Lower leg skin (tissue), 4 donors: ENCODE data around the gene CUL7. TPM values are rescaled to one million over a fixed set of nuclear protein-coding genes. Genes with fewer than 3 reads are reported as not detected.
"Not testable (repeated sequence)": the region's sequence is repeated elsewhere in the genome, so short reads cannot be mapped to it uniquely, and the experiment has no call there.

ENCODE experiments used
- DNase-seq, 2 donors: peaks; one replicate each; pipeline ENCODE4 v3.0.0-alpha.2; 2019; ENCODE audit warnings: low spot score in 2 of 2
- H3K4me3 ChIP-seq: fragments of 200-600 bp; sonication (generic); 2 replicates; pipeline ENCODE4 v1.5.1; 2017; ENCODE audit warnings: mild to moderate bottlenecking, low read depth; ENCODE audit not compliant: poor library complexity, severe bottlenecking
- POLR2A ChIP-seq, 2 donors: fragments of 450-650 bp; IDR thresholded peaks; one replicate each; pipeline ENCODE4 v1.6.1; 2016 to 2017; ENCODE audit warnings: antibody characterized with exemption in 2 of 2, mild to moderate bottlenecking in 1 of 2, moderate library complexity in 1 of 2
- WGBS, 2 donors: methylation state at CpG; one replicate each; pipeline ENCODE4 v1.1.5; 2018; 5-methylcytosine and 5-hydroxymethylcytosine counted together
- intact Hi-C: fragments of 100-400 bp; cut with DNase I; formaldehyde crosslinking; loops from one replicate; pipeline ENCODE4 v1.15.0; 2023; ENCODE audit warnings: low total_unique reads
- total RNA-seq, 4 donors: library from RNA; depleted of rRNA; stranded (reverse); fragments of >200 nt; gene quantifications; one replicate each; pipeline ENCODE4 v1.1.0, GENCODE V29; 2016
- TF ChIP-seq, protein P1 (sequence below), 3 donors: fragments of 450-650 bp; IDR thresholded peaks; one replicate each; pipeline ENCODE4 v1.5.1; 2016; ENCODE audit warnings: antibody characterized with exemption in 3 of 3, mild to moderate bottlenecking in 3 of 3, moderate library complexity in 2 of 3

CUL7 gene
- total RNA-seq, 4 donors from 2014 or later, result 11.8 to 18.2 (median 13.6) TPM

DNA sequence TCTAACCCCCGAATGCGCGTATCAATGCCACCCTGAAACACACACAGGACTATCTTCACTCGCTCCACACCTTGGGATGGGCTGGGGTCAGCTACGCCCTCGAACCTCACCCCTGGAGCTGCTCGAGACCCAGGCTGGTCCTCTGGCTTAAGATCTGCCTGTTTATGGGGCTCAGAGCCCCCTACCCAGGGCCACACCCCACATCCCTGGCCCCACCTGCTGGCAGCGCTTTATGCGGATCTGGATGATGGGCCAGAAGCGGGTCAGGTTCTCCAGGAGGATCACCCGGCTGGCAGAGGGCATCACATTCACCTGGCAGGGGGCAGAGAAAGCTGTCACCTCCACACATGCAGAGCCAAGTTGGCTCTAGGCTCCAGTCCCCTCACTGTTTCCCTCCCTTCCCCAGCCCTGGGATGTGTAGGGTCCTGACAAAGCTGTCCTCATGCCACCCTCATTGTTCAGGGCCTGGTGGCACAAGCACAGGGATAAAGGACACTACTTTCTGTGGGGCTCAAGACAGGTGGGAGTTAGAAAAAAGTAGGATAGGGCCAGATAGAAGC lies 8.2 kb downstream of the CUL7 start:
- no peak for DNase-seq
- intact Hi-C loops, result no loop called here

GRCh38 chr6:43043310-43043709 lies 10.3 kb downstream of the CUL7 start:
- TF ChIP-seq, protein P1, sequence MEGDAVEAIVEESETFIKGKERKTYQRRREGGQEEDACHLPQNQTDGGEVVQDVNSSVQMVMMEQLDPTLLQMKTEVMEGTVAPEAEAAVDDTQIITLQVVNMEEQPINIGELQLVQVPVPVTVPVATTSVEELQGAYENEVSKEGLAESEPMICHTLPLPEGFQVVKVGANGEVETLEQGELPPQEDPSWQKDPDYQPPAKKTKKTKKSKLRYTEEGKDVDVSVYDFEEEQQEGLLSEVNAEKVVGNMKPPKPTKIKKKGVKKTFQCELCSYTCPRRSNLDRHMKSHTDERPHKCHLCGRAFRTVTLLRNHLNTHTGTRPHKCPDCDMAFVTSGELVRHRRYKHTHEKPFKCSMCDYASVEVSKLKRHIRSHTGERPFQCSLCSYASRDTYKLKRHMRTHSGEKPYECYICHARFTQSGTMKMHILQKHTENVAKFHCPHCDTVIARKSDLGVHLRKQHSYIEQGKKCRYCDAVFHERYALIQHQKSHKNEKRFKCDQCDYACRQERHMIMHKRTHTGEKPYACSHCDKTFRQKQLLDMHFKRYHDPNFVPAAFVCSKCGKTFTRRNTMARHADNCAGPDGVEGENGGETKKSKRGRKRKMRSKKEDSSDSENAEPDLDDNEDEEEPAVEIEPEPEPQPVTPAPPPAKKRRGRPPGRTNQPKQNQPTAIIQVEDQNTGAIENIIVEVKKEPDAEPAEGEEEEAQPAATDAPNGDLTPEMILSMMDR (IDR thresholded peaks at IDR 0.05), result no peak
- no peak for TF ChIP-seq POLR2A (IDR thresholded peaks at IDR 0.05)
- intact Hi-C loops, result no loop called here
- no peak for DNase-seq
- WGBS, 2 donors, result 92 to 94% methylated on average over 9 of the region's 9 CpGs
- no peak overlapping the region for H3K4me3 ChIP-seq

More for the DNA sequence above, 8.2 kb downstream of the CUL7 start:
- no peak for TF ChIP-seq POLR2A (IDR thresholded peaks at IDR 0.05)
- TF ChIP-seq, protein P1 (IDR thresholded peaks at IDR 0.05), result no peak
- 89% methylated on average over 11 of the region's 11 CpGs for WGBS, 2 donors
- H3K4me3 ChIP-seq, result no peak overlapping the region

GRCh38 chr6:43041475-43041874 lies 12.2 kb downstream of the CUL7 start:
- 92 to 96% methylated on average over 8 of the region's 8 CpGs for WGBS, 2 donors
- H3K4me3 ChIP-seq, DNase-seq, intact Hi-C loops: not testable (repeated sequence)

DNA sequence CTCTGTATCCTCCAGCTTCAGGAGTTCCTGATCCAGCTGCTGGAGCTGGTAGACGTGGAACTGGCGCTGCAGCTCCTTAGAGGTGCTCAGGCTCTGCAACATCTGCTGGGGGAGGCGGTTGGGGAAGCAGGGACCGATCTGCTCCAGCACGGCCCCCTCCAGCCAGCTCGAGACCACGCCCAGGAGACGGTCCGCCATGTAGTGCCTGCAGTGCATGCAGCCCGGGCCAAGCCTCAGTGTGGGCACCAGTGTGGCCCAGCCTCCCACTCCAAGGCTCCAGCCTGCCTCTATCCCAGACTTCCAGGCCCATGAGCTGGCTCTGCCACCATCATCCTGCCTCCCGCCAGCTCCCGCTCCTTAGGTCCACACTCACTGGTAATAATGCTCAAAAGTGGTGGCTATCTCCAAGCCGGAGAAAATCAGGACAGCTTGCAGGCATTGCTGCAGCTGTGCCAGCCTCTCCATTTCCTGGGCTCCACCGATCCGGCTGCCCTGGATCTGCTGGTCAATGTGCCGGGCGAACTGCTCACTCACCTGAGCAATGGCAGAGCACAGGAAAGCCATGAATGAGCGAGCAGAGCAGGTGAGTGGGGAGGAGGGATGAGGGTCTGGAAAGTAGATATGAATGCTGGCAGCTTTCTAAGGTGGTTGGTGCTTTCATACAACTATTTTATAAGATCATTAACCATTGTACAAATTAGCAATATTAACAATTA lies 13.0 kb downstream of the CUL7 start:
- TF ChIP-seq, protein P1 (IDR thresholded peaks at IDR 0.05), result no peak
- no peak for TF ChIP-seq POLR2A (IDR thresholded peaks at IDR 0.05)
- DNase-seq, result no peak
- intact Hi-C loops, result no loop called here
- WGBS, 2 donors, result 90 to 96% methylated on average over 17 to 18 of the region's 18 CpGs
- H3K4me3 ChIP-seq, result no peak overlapping the region

- no peak for DNase-seq
- TF ChIP-seq POLR2A (IDR thresholded peaks at IDR 0.05), result no peak
- TF ChIP-seq, protein P1 (IDR thresholded peaks at IDR 0.05), result no peak
- 82 to 84% methylated on average over 9 of the region's 9 CpGs for WGBS, 2 donors
- no peak overlapping the region for H3K4me3 ChIP-seq
- intact Hi-C loops, result no loop called here
Observed at GRCh38 chr6:43038727-43039126, 14.9 kb downstream of the CUL7 start.

DNA sequence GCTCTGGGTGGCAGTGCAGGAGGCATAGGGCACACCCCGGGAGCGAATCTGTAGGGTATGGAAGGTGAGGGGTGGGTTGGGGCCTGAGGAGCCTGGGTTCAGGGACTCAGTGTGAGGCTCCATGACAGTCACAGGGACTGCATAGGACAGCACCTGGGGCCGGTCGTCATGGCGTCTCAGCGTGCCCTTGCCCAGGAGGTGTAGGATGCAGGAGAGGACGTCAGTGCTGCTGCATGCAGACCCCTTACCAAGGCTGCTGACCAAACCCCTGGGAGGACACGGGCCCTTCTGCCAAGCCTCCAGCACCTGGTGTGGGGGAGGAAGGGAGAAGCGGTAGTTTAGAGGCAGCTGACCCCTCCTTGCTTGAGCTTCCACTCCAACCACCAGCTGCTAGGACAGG lies 15.9 kb downstream of the CUL7 start:
- DNase-seq, result no peak
- intact Hi-C loops, result no loop called here

More for the DNA sequence above, 15.9 kb downstream of the CUL7 start:
- no peak overlapping the region for H3K4me3 ChIP-seq
- 84 to 95% methylated on average over 8 to 9 of the region's 9 CpGs for WGBS, 2 donors
- TF ChIP-seq, protein P1 (IDR thresholded peaks at IDR 0.05), result no peak
- no peak for TF ChIP-seq POLR2A (IDR thresholded peaks at IDR 0.05)
